ENCODE data around the gene EXOSC10. TPM values are rescaled to one million over a fixed set of nuclear protein-coding genes. Genes with fewer than 3 reads are reported as not detected.
"Not testable (repeated sequence)": the region's sequence is repeated elsewhere in the genome, so short reads cannot be mapped to it uniquely, and the experiment has no call there.

The EXOSC10 gene
- total RNA-seq, 1 donor = 50.1 TPM

DNA sequence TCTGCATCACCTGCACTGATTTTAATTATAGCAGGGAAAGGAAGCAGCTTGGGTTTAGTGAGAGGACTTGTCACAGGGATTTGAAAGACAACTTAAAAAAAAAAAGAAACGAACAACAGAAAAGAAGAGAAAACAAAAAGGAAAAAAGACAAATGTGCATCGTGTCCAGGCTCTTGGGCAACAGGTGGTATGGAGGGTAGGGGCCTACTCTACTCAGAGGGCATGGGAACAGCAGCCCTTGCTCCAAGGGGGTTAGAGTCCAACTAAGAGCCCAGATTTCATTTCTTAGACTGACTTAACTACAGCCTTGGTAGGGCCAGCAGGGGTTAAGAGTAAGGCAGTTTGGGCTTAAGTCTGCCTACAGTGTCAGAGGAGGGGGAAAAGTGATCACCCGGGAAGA lies 15.3 kb upstream of the EXOSC10 start:
- DNase-seq (ENCODE audit: low read depth in 2 of 3, low spot score in 2 of 3) = no peak

DNA sequence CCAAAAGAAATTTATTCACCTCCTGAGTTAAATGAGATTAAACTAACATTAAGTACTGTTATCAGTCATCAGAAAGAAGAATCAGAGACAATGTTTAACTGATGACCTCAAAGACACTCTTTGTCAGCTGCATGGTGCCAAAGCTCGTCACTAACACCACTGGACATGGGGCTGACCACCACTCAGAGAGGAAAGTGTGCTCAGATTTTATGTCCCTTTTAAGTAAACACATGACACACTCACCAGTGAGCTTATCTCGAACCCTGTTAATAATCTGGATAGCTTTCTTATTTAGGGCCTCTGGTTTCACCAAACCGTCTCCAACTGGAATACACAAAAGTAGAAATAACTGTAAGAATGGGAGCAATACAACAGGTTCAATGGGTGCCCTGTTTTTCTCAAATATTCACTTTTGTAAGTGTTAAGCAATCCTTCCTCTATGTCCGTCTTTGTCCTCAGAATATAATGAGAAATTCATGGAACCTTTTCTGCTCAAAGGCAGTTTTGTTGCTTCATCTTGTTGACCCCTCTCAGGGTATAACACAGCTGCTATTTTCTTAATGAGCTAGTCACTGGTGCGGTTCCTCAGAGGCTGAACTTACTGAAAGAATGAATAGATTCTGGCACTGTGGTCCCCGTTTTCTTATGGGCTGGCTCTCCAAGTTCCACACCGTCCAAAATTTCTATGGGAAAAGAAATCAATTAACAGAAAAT lies 9.5 kb upstream of the EXOSC10 start:
- no peak for DNase-seq (ENCODE audit: low read depth in 2 of 3, low spot score in 2 of 3)

GRCh38 chr1:11107599-11107998 lies 7.9 kb upstream of the EXOSC10 start:
- no peak for DNase-seq (ENCODE audit: low read depth in 2 of 3, low spot score in 2 of 3)

- no peak for DNase-seq (ENCODE audit: low read depth in 2 of 3, low spot score in 2 of 3)
Measured at GRCh38 chr1:11105586-11105985, 5.9 kb upstream of the EXOSC10 start.

- no peak for DNase-seq (ENCODE audit: low read depth in 2 of 3, low spot score in 2 of 3)
Measured at GRCh38 chr1:11101347-11101746, 1.7 kb upstream of the EXOSC10 start.

DNA sequence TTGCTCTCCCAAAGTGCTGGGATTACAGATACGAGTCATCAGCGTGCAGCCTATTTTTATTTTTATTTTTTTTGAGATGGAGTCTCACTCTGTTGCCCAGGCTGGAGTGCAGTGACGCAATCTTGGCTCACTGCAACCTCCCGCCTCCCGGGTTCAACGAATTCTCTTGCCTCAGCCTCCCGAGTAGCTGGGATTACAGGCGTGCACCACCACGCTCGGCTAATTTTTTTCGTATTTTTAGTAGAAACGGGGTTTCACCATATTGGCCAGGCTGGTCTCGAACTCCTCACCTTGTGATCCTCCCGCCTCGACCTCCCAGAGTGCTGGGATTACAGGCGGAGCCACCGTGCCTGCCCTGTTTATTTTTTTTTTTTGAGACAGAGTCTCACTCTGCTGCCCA lies 1.1 kb upstream of the EXOSC10 start:
- DNase-seq (ENCODE audit: low read depth in 2 of 3, low spot score in 2 of 3) = not testable (repeated sequence)

DNA sequence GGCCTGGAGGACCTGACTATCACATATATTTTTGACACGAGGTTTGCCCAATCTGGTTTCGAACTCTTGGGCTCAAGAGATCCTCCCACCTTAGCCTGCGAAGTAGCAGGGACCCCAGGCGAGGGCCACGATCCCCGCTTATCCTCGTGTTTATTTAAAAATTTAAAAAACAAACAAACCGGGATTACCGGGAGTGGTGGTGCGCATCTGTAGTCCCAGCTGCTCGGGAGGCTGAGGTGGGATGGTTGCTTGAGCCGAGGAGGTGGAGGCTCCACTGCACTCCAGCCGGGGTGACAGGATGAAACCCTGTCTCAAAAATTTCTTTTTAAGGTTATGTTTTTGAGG lies 452 bp upstream of the EXOSC10 start:
- no peak for DNase-seq (ENCODE audit: low read depth in 2 of 3, low spot score in 2 of 3)

GRCh38 chr1:11098931-11099309 lies 749 bp downstream of the EXOSC10 start:
- DNase-seq (ENCODE audit: low read depth in 2 of 3, low spot score in 2 of 3) = no peak

- DNase-seq (ENCODE audit: low read depth in 2 of 3, low spot score in 2 of 3) = not testable (repeated sequence)
Measured at GRCh38 chr1:11083784-11084183, 15.9 kb downstream of the EXOSC10 start.

DNA sequence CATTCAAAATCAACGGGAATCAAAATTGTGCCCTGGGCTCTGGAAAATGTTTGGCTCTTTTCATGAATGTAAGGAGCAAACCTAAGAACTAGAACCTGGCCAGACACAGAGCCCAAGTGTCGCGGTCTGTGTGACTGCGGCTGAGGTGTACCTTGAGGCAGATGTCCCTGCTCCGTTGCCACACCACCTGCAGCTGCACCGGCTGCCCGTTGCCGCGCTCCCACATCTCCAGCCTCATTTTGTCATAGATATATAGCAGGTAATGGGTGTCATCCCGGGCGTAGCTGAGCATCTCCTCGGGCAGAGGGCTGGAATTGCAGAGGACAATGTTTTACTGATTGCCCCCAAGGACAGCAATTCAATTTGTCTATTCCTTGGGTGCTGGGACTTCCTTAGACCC lies 18.7 kb downstream of the EXOSC10 start:
- no peak for DNase-seq (ENCODE audit: low read depth in 2 of 3, low spot score in 2 of 3)

DNA sequence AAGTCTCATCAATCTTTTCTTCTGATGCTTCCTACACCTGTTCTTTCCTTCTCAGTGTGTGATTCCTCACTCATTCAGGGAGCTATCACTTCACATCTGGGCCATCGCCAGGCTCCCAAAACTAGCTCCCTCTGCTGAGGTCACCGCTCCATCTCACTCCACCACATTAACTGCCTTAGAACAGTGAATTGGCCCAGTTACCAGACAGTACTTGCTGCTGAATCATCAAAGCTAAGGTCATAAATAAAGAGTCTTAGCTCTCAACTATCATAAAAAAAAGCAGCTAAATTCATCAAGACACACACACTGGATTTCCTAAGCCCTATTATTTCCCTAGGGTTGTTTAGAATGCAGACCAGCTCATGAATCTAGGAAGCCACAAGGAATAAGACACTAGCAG lies 21.0 kb downstream of the EXOSC10 start:
- DNase-seq (ENCODE audit: low read depth in 2 of 3, low spot score in 2 of 3) = no peak

DNA sequence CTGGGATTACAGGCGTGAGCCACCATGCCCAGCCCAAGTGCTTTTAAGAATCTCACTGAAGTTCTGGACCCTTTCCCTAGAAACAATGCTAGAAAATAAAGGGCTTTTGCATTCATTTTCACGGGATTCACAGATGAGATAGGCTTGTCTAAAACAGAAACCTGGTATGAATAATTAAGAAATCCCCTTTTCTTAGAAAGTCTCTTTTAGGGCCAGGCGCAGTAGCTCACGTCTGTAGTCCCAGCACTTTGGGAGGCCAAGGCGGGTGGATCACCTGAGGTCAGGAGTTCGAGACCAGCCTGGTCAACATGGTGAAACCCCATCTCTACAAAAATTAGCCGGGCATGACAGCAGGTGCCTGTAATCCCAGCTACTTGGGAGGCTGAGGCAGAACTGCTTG lies 26.3 kb downstream of the EXOSC10 start:
- DNase-seq (ENCODE audit: low read depth in 2 of 3, low spot score in 2 of 3) = not testable (repeated sequence)

DNA sequence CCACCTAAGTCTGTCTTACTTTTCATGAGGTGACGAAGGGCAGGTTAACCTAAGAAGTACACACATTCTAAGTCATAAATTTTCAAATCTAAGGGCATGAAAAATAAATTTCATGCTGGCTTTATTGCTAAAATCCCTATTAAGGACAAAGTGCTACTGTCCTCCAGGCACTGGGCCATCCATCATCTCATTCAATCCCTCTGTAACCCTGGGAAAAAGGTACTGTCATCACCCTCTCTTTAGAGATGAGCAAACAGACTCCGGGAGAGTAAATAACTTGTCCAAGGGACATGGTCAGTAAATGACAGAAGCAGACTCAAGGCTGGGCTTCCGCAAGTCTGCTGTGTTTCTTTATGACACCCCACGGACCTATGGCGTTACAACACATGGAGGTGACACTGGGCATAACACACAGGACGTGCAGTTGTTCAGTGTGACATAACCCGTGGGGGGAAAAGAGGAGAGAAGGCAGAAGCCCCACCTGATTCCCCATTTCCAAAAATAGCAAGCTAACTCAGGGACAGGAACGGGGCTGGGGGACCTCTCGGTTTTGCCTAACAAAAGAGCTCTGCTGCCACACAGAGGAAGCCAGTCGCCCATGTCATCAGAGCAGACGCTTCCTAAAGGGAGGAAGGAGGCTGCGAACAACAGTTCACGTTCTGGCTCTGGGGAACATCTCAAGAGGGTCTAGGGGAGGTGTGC lies 27.3 kb downstream of the EXOSC10 start:
- no peak for DNase-seq (ENCODE audit: low read depth in 2 of 3, low spot score in 2 of 3)

GRCh38 chr1:11071463-11072215 lies 28.0 kb downstream of the EXOSC10 start:
- no peak for DNase-seq (ENCODE audit: low read depth in 2 of 3, low spot score in 2 of 3)

GRCh38 chr1:11070876-11071275 lies 28.8 kb downstream of the EXOSC10 start:
- DNase-seq (ENCODE audit: low read depth in 2 of 3, low spot score in 2 of 3) = no peak

DNA sequence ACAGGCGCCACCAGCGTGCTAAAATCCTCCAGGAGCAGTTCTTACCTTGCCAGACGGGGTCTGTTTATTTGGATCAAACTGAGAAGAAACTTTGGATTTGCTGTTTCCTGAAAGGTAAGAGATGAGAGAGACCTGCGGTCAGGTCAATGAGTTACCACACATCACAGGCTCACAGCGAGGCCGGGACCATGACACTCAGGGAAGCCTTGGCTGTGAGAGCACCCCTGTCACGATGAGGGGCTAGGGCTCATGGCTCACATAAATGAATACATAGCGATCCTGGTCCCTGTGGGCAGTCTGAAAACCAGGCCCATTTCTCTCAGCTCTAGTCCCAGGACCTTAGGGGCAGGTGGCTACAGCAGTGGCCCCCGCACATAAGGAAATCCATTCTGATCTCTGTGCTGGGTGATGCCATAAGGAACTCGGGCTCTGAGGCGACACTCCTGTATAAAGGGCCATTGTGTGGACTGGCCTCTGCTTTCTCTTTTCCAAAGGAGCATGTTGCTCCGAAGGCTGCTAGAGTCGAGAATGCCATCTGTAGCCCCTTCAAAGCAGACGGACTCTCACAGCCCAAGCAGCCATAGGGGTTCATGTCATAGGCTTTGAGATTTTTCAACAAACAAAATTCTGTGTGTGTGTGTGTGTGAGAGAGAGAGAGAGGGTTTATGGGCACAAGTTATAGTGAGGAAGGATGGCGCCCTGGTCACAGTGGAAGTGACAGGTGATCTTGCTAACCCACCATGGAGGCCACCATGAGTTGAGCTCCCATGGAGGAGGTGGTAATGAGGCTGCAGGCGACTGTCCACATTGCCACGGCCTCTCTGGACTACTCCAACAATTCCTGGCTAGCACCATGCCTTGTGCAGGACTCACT lies 30.8 kb downstream of the EXOSC10 start:
- no peak for DNase-seq (ENCODE audit: low read depth in 2 of 3, low spot score in 2 of 3)

DNA sequence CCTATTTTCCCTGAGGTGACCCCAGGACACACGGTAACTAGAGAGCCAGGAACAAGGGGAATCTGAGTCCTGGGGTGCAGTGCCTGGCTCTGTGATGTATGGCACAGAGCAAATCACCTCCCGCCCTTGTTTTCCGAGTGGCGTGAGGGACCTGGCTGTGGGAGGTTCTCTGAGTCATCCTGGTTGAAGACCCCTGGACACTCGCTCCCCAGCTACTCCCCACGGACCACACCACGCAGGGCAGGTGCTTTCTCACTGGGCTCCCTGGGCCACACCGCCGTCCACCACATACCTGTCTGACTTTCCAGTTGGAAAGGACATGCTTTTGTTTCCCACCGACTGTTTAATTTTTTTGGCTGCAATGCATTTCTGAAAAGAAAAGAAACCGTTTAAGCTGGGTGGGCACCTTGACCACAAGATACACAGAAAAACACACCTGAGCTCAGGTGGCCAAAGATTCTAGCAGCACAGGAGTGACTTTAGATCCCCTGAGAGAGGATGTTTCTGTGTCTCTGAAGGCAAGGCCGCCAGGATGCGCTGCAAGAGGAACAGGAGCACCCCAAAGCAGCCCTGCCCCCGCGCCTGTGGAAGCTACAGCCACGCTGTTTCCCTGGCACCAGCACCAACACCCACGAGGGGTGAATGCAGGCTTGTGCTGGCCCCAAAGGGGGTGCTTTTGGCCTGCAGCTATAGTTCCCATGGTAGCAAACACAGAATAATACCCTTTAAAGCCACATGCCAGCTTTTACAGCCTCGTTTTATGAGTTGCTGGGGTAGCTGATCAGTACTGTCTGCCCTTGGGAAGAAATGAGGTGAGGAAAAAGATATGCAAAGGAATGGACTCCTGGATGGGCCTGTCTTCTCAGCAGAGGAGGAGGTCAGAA lies 31.7 kb downstream of the EXOSC10 start:
- DNase-seq (ENCODE audit: low read depth in 2 of 3, low spot score in 2 of 3) = no peak

DNA sequence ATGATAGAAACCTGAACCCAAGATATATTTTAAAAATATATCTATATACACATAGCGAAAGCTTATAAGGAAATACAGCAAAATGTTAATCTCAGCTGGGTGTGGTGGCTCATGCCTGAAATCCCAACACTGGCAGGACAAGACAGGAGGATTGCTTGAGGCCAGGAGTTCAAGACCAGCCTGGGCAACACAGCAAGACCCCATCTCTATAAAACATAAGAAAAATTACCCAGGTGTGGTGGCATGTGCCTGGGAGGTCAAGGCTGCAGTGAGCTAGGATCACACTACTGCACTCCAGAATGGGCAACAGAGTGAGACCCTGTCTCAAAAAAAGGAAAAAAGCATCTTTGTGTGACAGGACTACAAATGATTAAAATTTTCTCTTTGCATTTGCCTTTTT lies 33.9 kb downstream of the EXOSC10 start:
- DNase-seq (ENCODE audit: low read depth in 2 of 3, low spot score in 2 of 3) = no peak

- DNase-seq (ENCODE audit: low read depth in 2 of 3, low spot score in 2 of 3) = no peak
Measured at GRCh38 chr1:11064942-11065341, 34.7 kb downstream of the EXOSC10 start.

All from hematopoietic multipotent progenitor cell (in vitro differentiated cells).